Stimulated activated CD4-positive, alpha-beta T cell treated with anti-CD3 and anti-CD28 coated beads, TNF-alpha, amount 100 ng/mL, for 4 hours (primary cell): Measurements from ENCODE around the gene MTSS2.

Source experiments
- DNase-seq, 3 experiments: peaks; one replicate each; pipeline ENCODE4 v3.0.0-alpha.2; 2020; ENCODE audit warnings: low read depth in 3 of 3

Gene MTSS2

DNA sequence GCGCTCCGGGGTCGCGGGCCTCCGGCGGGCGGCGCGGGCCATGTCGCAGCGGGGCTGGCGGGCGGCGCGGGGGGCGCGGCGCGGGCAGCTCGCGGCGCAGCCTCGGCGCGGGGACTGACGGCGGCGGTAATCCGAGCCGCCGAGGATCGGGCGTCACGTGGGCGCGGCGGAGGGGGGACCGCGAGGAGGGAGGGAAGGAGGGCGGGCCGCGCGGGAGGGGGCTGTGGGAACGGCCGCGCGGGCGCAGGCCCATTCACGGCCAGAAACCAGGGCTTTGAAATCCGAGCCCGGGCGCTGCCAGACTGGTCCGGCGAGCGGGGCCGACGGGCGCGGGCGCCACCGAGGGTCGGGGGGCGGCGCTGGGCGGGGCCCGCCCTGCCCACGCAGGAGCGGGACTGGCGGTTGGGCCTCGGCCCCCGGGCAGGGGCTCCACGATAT, at the start of gene MTSS2:
Gene MTSS2, minus strand, starts transcription at position 116 of the 438 bp plus-strand sequence. CDS start 262 bp downstream, outside the sequence.
- no peak for DNase-seq

DNA sequence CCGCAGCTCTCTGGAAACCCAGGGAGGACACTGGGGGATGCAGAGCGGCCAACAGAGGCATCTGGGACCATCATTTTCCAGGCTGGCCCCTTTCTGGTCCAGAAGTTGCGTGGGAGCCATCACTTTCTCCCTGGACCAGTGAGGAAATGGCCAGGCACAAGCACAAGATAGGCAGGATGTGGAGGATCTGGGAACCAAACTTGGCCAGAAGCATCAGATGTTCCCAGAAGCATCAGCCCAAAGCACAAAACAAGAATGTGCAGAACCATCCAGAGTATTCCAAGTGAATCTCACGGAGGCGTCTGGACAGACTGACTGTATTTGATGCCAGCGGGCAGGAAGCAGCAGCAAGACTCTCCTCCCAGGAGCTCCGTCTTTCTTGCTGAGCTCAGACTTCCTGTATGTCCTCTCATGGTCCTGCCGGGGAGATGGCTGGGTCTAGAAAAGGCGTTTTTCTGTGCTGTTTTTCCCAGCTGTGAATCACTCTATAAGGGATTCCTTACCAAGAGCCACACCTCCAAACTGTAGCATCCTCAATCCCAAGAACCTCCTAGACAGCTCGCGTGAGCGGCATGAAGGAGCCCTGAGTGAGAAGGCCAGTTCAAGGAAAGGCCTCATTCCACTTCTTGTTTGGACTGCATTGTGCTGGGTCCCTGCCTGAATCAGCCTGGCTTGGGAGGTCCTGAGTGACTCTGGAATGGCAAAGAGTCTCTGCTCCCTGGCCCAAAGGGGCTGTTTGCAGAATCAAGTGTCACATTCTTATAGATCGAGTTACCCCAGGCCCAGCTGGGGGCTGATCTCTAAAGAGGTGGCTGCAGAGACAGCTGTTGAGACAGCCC, 49.5 kb upstream of the MTSS2 start:
- no peak for DNase-seq

DNA sequence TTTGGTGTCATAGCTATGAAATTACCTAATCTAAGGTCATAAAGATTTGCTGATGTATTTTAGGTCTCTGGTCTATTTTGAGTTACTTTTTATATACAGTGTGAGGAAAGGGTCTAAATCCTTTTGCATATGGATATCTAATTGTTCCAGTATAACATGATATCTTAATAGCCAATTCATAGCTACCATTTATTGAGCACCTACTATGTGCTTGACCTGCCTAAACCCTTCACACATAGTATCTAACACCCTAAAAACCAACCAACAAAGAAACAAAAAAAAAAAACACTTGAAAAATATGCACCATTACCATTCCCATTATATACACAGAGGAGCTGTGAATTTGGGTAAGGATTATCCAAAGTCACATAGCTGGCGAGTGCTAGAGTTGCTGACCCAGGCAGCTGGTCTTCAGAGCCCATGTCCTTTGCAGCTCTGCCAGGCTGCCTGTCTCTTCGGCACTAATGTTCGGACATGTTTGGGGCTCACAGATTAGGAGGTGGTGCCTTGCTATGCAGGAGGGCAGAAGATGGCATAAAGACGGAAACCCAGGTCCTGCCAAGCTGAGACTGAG, 48.8 kb upstream of the MTSS2 start:
- no peak for DNase-seq

GRCh38 chr16:70730944-70731343, 45.1 kb upstream of the MTSS2 start:
- no peak for DNase-seq

DNA sequence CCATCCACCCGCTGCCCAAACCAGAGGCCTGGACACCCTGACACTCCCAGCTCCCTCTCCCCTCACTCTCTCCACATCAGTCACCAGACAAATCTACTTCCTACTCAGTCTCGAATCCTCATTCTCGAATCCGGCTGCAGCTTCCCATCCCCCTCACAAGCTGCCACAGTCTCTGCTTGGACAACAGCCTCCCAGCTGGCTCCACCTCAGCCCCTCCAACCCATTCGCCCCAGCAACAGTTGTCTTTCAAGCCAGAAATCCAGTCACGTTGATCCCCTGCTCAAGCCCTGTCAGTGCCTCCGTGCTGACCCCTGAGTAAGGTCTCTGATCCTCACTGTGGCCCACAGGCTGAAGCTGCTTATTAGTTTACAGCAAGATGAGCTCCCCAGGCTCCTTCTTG, 44.2 kb upstream of the MTSS2 start:
- no peak for DNase-seq

DNA sequence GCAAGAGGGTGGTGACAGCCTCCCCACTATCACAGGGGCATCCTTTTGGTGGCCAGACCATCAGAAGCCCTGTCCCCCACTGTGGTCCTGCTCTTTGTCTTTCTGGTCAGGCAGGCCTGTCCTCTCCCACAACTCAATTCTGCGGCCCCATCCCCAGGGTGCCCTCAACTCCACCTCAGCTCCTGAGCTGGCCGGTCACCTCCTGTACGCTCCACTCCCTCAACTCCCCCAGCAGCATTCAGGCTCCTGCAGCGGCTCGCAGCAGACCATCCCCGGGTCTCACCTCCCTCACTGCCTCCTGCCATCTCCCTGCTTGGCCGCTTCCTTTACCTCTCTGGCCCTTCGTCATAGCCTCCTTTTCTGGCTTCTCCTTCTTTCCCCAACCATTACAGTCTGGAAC, 43.4 kb upstream of the MTSS2 start:
- DNase-seq, result no peak

GRCh38 chr16:70728150-70728549, 42.3 kb upstream of the MTSS2 start:
- DNase-seq, result no peak

DNA sequence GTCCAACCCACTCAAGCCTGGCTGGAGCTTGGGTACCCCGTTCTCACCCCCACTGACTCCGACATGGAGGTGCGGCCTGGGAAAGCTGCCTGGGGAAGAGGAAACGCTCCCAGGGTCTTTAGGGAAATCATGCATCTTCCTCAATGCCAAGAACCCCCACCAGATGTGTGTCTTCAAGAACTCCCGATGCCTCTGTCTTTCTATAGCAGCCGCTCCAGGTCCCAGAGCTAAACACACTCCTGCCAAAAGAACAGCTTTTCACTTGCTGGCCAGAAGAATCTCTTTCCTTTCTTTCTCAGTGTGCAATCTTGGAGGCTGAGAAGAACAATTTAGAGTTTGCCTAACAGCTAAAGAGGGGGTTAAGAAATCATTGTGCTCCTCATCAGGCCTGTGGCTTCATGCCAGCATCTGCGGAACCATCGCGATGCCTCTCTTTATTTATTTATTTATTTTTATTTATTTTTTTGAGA, 41.1 kb upstream of the MTSS2 start:
- no peak for DNase-seq

- no peak for DNase-seq
Measured at GRCh38 chr16:70725912-70726828, 40.3 kb upstream of the MTSS2 start.

DNA sequence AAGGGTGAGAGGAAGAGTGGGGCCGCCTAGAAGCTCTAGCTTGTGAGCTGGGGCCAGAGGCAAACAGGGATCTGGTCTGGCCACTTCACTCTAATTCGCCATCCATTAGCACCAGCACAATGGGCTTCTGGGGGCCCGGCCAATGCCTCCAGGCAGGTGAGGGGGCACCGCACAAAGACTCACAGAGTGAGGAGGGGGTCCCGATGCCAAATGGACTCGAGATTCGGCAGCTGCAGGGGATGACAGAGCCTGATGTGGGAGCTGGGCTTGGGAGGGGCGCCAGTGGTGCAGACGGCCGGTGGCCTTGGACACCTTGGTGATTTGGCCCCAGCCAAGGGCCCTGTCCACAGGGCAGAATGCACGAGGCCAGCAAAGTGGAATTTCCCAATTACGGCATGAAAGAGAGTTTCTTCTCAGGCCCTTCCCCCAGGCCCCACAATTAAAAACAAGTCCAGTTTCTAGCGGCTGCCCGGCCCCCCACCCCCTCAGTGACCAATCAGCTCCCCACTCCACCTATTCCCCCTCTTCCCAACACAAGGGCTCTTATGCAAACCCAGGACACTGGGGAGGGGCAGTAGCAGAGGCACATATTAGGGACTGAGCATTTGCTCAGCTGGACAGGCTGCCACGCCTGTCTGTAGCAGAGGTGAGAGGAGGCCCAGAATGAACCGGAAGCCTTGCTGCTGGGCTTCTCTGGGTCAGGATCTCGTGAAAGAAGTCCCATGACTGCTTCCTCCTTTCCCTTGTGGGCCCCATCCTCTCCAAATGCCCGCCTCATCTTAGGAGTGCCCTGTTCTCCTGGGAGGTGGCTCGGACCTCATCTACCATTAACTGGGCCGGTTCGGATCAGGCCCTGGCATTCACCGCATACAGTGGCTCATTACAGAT, 39.4 kb upstream of the MTSS2 start:
- no peak for DNase-seq

- no peak for DNase-seq
Measured at GRCh38 chr16:70724146-70725023, 38.5 kb upstream of the MTSS2 start.

DNA sequence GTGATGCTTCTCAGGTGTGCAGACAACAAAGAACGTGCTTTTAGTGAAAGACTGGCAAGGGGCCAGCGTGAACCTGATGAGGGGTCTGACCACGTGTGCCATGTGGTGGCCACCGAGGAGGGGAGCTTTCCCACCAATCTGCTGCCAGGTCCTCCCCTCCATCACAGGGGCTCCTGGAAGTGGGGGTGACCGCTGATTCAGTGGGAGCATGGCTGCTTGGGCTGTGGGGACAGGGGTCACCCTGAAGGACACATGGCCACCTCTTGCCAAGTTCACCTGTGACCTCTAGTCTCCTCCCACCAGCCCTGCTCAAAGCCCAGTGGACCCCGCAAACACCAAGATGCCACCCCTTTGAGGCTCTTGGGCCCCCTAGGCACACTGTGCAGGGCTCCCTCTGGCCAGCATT, 37.9 kb upstream of the MTSS2 start:
- DNase-seq, result no peak

- DNase-seq, result no peak
Measured at GRCh38 chr16:70721202-70721963, 35.5 kb upstream of the MTSS2 start.

DNA sequence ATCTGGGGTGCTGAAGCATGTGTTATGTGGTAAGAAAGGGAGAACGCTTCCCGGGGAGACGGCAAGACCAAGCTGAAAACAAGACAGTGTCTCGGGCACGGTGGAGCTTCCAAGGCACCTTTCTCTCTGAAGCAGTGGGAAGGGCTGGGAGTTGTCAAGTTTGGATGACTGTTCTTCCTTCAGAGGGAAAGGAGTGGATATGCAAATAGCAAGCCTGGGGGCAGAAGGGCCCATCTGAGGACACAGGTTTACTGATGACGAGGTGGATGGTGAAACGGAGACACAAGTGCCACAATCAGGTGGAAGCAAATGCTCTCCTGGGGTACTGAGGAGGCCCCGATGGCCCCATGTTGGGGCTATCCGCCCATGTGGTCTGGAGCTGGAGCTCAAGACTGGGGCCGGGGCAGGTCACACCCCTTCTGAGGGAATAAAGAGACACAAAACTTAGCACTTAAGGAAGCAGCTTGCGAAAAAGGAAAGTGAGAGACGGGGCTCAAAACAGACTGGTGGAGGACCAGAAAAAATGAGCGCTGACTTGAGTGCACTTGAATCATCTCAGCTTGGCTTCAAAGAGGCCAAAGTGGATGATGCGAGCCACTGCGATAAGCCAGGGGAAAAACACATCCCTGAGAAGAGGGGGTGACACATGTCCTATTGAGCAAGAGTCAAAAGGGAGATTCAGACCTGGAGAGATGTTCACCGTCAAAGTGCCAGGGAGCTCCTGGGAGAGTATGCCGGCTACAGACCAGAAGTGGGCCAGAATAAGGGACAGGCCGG, 34.8 kb upstream of the MTSS2 start:
- DNase-seq, result no peak

DNA sequence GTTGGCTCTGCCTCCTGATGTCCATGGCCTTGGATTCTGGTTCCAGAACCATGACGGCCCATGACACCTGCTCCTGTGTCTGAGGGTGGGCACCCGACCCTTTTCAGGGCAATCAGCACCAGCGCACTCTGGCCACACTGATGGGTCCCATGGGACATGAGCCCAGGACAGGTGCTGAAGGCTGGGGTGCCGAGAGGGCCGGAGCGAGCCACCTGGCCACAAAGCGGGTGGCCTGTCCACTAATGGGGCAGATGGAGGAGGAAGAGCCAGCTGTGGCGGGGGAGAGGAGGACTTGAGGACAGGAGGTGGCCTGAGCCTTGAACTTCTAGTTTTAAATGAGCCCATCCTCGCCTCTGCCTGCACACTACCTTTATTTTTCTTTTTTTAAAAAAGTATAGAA, 31.2 kb upstream of the MTSS2 start:
- DNase-seq, result no peak

- DNase-seq, result no peak
Measured at GRCh38 chr16:70715860-70716357, 30.1 kb upstream of the MTSS2 start.

- DNase-seq, result no peak
Measured at GRCh38 chr16:70715055-70715858, 29.4 kb upstream of the MTSS2 start.
